ENCODE data around the gene RMDN2. TPM values are rescaled to one million over a fixed set of nuclear protein-coding genes. Genes with fewer than 3 reads are reported as not detected.

The RMDN2 gene
- total RNA-seq, 2 donors from 2014 or later: 3.9 to 4.9 TPM

- H3K4me1 ChIP-seq (ENCODE audit: control insufficient read depth, insufficient read depth, low read length): no peaks in the 10 kb centered on the region
- no peak overlapping the region for H3K9ac ChIP-seq (ENCODE audit: extremely low read depth, low read length, poor library complexity, severe bottlenecking)
- Mint-ChIP-seq H3K36me3 (ENCODE audit: low read depth) (no peaks in the 10 kb centered on the region), H3K4me1 (no peaks in the 10 kb centered on the region), H3K9me3 (no peaks in the 10 kb centered on the region), H3K4me3 (no peak overlapping the region), H3K27ac (no peak overlapping the region), H3K27me3 (ENCODE audit: insufficient read depth) (peaks cover 6% of the 10 kb centered on the region)
- no peak for TF ChIP-seq CTCF (conservative IDR thresholded peaks at IDR 0.05)
- no peaks in the 10 kb centered on the region for H3K9me3 ChIP-seq (ENCODE audit: control insufficient read depth, low read length)
- H3K27me3 ChIP-seq (ENCODE audit: control insufficient read depth, insufficient read depth, low read length, poor library complexity, severe bottlenecking): no peaks in the 10 kb centered on the region
- H3K36me3 ChIP-seq (ENCODE audit: control insufficient read depth, insufficient read depth, low read length): no peaks in the 10 kb centered on the region
- H3K27ac ChIP-seq (ENCODE audit: low read depth, low read length): no peak overlapping the region
- 87 to 91% methylated on average over 3 of the region's 3 CpGs for WGBS, 2 experiments (ENCODE audit: insufficient coverage in 1 of 2, insufficient read length in 1 of 2)
- H3K4me3 ChIP-seq (ENCODE audit: low read length): no peak overlapping the region
- no peak for DNase-seq
Measured at GRCh38 chr2:38057651-38058410, 132.7 kb downstream of the RMDN2 start.

- DNase-seq: no peak
- WGBS, 2 experiments (ENCODE audit: insufficient coverage in 1 of 2, insufficient read length in 1 of 2): 87 to 90% methylated on average over 3 to 5 of the region's 5 CpGs
- no peaks in the 10 kb centered on the region for H3K4me1 Mint-ChIP-seq
- no peak overlapping the region for H3K27ac Mint-ChIP-seq
- no peak overlapping the region for H3K27ac ChIP-seq (ENCODE audit: low read depth, low read length)
- peaks cover 4% of the 10 kb centered on the region for H3K27me3 Mint-ChIP-seq (ENCODE audit: insufficient read depth)
- H3K27me3 ChIP-seq (ENCODE audit: control insufficient read depth, insufficient read depth, low read length, poor library complexity, severe bottlenecking): no peaks in the 10 kb centered on the region
- H3K9ac ChIP-seq (ENCODE audit: extremely low read depth, low read length, poor library complexity, severe bottlenecking): no peak overlapping the region
- no peak overlapping the region for H3K4me3 ChIP-seq (ENCODE audit: low read length)
- H3K4me1 ChIP-seq (ENCODE audit: control insufficient read depth, insufficient read depth, low read length): no peaks in the 10 kb centered on the region
- H3K4me3 Mint-ChIP-seq: no peak overlapping the region
- no peak for TF ChIP-seq CTCF (conservative IDR thresholded peaks at IDR 0.05)
- no peaks in the 10 kb centered on the region for H3K36me3 ChIP-seq (ENCODE audit: control insufficient read depth, insufficient read depth, low read length)
- peaks cover 2% of the 10 kb centered on the region for H3K9me3 Mint-ChIP-seq
- no peaks in the 10 kb centered on the region for H3K36me3 Mint-ChIP-seq (ENCODE audit: low read depth)
- no peaks in the 10 kb centered on the region for H3K9me3 ChIP-seq (ENCODE audit: control insufficient read depth, low read length)
Measured at GRCh38 chr2:38060236-38061018, 135.3 kb downstream of the RMDN2 start.

- Mint-ChIP-seq H3K36me3 (ENCODE audit: low read depth) (no peaks in the 10 kb centered on the region), H3K4me3 (no peak overlapping the region), H3K9me3 (peaks cover 2% of the 10 kb centered on the region), H3K4me1 (no peaks in the 10 kb centered on the region), H3K27ac (no peak overlapping the region), H3K27me3 (ENCODE audit: insufficient read depth) (no peaks in the 10 kb centered on the region)
- Histone ChIP-seq H3K27me3 (ENCODE audit: control insufficient read depth, insufficient read depth, low read length, poor library complexity, severe bottlenecking) (no peaks in the 10 kb centered on the region), H3K4me3 (ENCODE audit: low read length) (no peak overlapping the region), H3K36me3 (ENCODE audit: control insufficient read depth, insufficient read depth, low read length) (no peaks in the 10 kb centered on the region), H3K9me3 (ENCODE audit: control insufficient read depth, low read length) (no peaks in the 10 kb centered on the region), H3K27ac (ENCODE audit: low read depth, low read length) (no peak overlapping the region), H3K9ac (ENCODE audit: extremely low read depth, low read length, poor library complexity, severe bottlenecking) (no peak overlapping the region), H3K4me1 (ENCODE audit: control insufficient read depth, insufficient read depth, low read length) (no peaks in the 10 kb centered on the region)
- 76 to 93% methylated on average over 3 to 4 of the region's 5 CpGs for WGBS, 2 experiments (ENCODE audit: insufficient coverage in 1 of 2, insufficient read length in 1 of 2)
- no peak for TF ChIP-seq CTCF (conservative IDR thresholded peaks at IDR 0.05)
- DNase-seq: no peak
Measured at GRCh38 chr2:38064801-38065501, 139.9 kb downstream of the RMDN2 start.
